K562 (cell line): ENCODE results near the gene CCDC27. TPM values are rescaled to one million over a fixed set of nuclear protein-coding genes. Genes with fewer than 3 reads are reported as not detected.

Experiments used
- ATAC-seq: fragments of 200-7000 bp; cut with Tn5 transposase; 3 replicates; pipeline ENCODE4 v1.9.1; 2020; ENCODE audit warnings: moderate library complexity
- BruUV-seq: library from RNA; stranded (reverse); fragments of 400-500 nt; replicated peaks from 2 replicates; lab custom pipeline; 2021; lab: Mats Ljungman, UMichigan
- CTCF ChIA-PET: fragments of 300-600 bp; formaldehyde crosslinking; extraction: SDS; loops from one replicate; lab custom pipeline; 2021; ENCODE audit warnings: low intra/inter-chr PET ratio; lab: Yijun Ruan, JAX
- POLR2A ChIA-PET: fragments of 300-600, 350-650 bp; sonication (Branson Sonifier 250); formaldehyde crosslinking; extraction: SDS; loops from one replicate; lab custom pipeline; 2021; ENCODE audit warnings: antibody characterized with exemption, inconsistent platforms; lab: Yijun Ruan, JAX
- DNase-seq, 4 experiments: peaks; one replicate each; pipeline versions ENCODE4 v3.0.0 to v3.0.0-alpha.2; 2011 to 2018; ENCODE audit warnings: low spot score in 3 of 4, mixed read lengths in 3 of 4; ENCODE audit errors: extremely low read depth in 1 of 4
- FAIRE-seq: peaks from 2 replicates; lab custom pipeline; 2011; peaks lifted over from hg19 to GRCh38; lab: Jason Lieb, UNC
- H2AFZ ChIP-seq: 2 replicates; pipeline ENCODE4 v1.6.0; 2011; ENCODE audit warnings: low read depth, low read length, control low read depth, inconsistent platforms
- H3K27ac ChIP-seq: fragments of 200-600 bp; 3 replicates; pipeline ENCODE4 v1.8.0; 2011; ENCODE audit warnings: low read depth, mild to moderate bottlenecking, control low read depth, inconsistent platforms, low read length, moderate library complexity, mixed read lengths; ENCODE audit errors: extremely low read depth
- H3K27me3 ChIP-seq, 2 experiments: fragments of 300-600 bp in 1 of 2; 2 replicates in 1 of 2; 3 replicates in 1 of 2; pipeline versions ENCODE4 v1.6.0 to v1.8.0; 2011; ENCODE audit warnings: inconsistent platforms in 2 of 2, low read length in 2 of 2, mild to moderate bottlenecking in 1 of 2, mixed read lengths in 1 of 2, moderate library complexity in 1 of 2; ENCODE audit not compliant: control insufficient read depth in 2 of 2, insufficient read depth in 2 of 2
- H3K36me3 ChIP-seq: fragments of 300-600 bp; 3 replicates; pipeline ENCODE4 v1.8.0; 2011; ENCODE audit warnings: mild to moderate bottlenecking, low read length, inconsistent platforms; ENCODE audit not compliant: control insufficient read depth, insufficient read depth
- H3K4me1 ChIP-seq, 2 experiments: fragments of 200-600 bp in 1 of 2; replicated peaks in 1 of 2; 2 replicates in 1 of 2; 3 replicates in 1 of 2; pipeline versions ENCODE4 v1.5.1 to v1.8.0; 2011; ENCODE audit warnings: inconsistent platforms in 2 of 2, low read length in 2 of 2, mild to moderate bottlenecking in 1 of 2, mixed read lengths in 1 of 2, moderate library complexity in 1 of 2; ENCODE audit not compliant: control insufficient read depth in 2 of 2, insufficient read depth in 2 of 2
- H3K4me2 ChIP-seq: 2 replicates; pipeline ENCODE4 v1.6.1; 2011; ENCODE audit warnings: low read length, control low read depth, inconsistent platforms, mixed read lengths; ENCODE audit not compliant: insufficient read depth
- H3K4me3 ChIP-seq: fragments of 200-600 bp; sonication (generic), shearing (Covaris generic); 2 replicates; pipeline ENCODE4 v1.5.1; 2016; ENCODE audit warnings: control low read depth, inconsistent platforms
- H3K79me2 ChIP-seq: fragments of 200-600 bp; 3 replicates; pipeline ENCODE4 v1.8.0; 2011; ENCODE audit warnings: low read length, inconsistent platforms; ENCODE audit not compliant: control insufficient read depth, insufficient read depth
- H3K9ac ChIP-seq, 2 experiments: 2 replicates each; pipeline versions ENCODE4 v1.6.0 to v1.6.1; 2011; ENCODE audit warnings: low read depth in 2 of 2, low read length in 2 of 2, control low read depth in 1 of 2, inconsistent platforms in 1 of 2, mild to moderate bottlenecking in 1 of 2, mixed read lengths in 1 of 2; ENCODE audit not compliant: insufficient read depth in 1 of 2
- H3K9me1 ChIP-seq: one replicate; pipeline ENCODE4 v1.6.0; 2011; ENCODE audit warnings: inconsistent platforms, mild to moderate bottlenecking, low read length, moderate library complexity; ENCODE audit not compliant: control insufficient read depth, insufficient read depth
- H3K9me3 ChIP-seq: replicated peaks from 2 replicates; pipeline ENCODE4 v1.5.1; 2011; ENCODE audit warnings: low read depth, low read length, inconsistent platforms; ENCODE audit not compliant: control insufficient read depth, insufficient read depth
- H4K20me1 ChIP-seq: replicated peaks from 2 replicates; pipeline ENCODE4 v1.6.1; 2011; ENCODE audit warnings: low read length, inconsistent platforms, mixed read lengths; ENCODE audit not compliant: control insufficient read depth, insufficient read depth
- CBX3 ChIP-seq, 2 experiments: IDR thresholded peaks; 1 replicate in 1 of 2; 2 replicates in 1 of 2; pipeline ENCODE4 v1.6.1; 2012; ENCODE audit warnings: inconsistent platforms in 2 of 2, low read length in 2 of 2, borderline replicate concordance in 1 of 2, control low read depth in 1 of 2
- ELF4 ChIP-seq: fragments of 450-650 bp; formaldehyde crosslinking; IDR thresholded peaks from 2 replicates; pipeline ENCODE4 v1.4.0; 2022; ENCODE audit warnings: missing genetic modification characterization
- GTF2F1 ChIP-seq: IDR thresholded peaks from 2 replicates; pipeline ENCODE4 v1.6.1; 2011; ENCODE audit warnings: low read depth, low read length, improper control_type of control experiment
- LCOR ChIP-seq: sonication (generic); formaldehyde crosslinking; IDR thresholded peaks from 2 replicates; pipeline ENCODE4 v1.8.0; 2022; ENCODE audit warnings: mild to moderate bottlenecking, missing genetic modification reagents
- LEF1 ChIP-seq: fragments of 450-650 bp; IDR thresholded peaks from 2 replicates; pipeline ENCODE4 v1.6.1; 2016; ENCODE audit warnings: mild to moderate bottlenecking
- MAZ ChIP-seq, 2 experiments: fragments of 450-650 bp in 1 of 2; sonication (generic) in 1 of 2; formaldehyde crosslinking; IDR thresholded peaks in 1 of 2; conservative IDR thresholded peaks in 1 of 2; 2 replicates each; pipeline versions ENCODE4 v1.4.0 to v1.5.0; 2020; ENCODE audit warnings: mild to moderate bottlenecking in 1 of 2, missing genetic modification reagents in 1 of 2
- NR4A1 ChIP-seq, 2 experiments: fragments of 250-450 bp in 1 of 2; fragments of 450-650 bp in 1 of 2; sonication (Bioruptor Pico) in 1 of 2; IDR thresholded peaks; 2 replicates each; pipeline versions ENCODE4 v1.4.0 to v1.6.1; 2016 to 2020; ENCODE audit warnings: mild to moderate bottlenecking in 2 of 2, missing compliant biosample characterization in 1 of 2, missing genetic modification characterization in 1 of 2, moderate library complexity in 1 of 2
- PCBP1 ChIP-seq: fragments of 200-400 bp; formaldehyde crosslinking; IDR thresholded peaks from 2 replicates; pipeline ENCODE4 v1.6.1; 2018; ENCODE audit warnings: mild to moderate bottlenecking, low read depth, low read length; ENCODE audit not compliant: poor library complexity, severe bottlenecking
- RBM39 ChIP-seq: fragments of 200-400 bp; formaldehyde crosslinking; optimal IDR thresholded peaks from 2 replicates; pipeline ENCODE3; 2018; ENCODE audit warnings: low read depth, low read length
- TCF3 ChIP-seq: sonication (generic); formaldehyde crosslinking; IDR thresholded peaks from 2 replicates; pipeline ENCODE4 v1.4.0; 2020; ENCODE audit warnings: mild to moderate bottlenecking, missing genetic modification reagents
- TEAD4 ChIP-seq, 2 experiments: sonication (generic) in 1 of 2; formaldehyde crosslinking in 1 of 2; IDR thresholded peaks; 2 replicates each; pipeline versions ENCODE4 v1.6.1 to v1.8.0; 2012 to 2022; ENCODE audit warnings: borderline replicate concordance in 1 of 2, inconsistent platforms in 1 of 2, low read length in 1 of 2, mild to moderate bottlenecking in 1 of 2, missing genetic modification reagents in 1 of 2
- ZFP1 ChIP-seq: fragments of 450-650 bp; formaldehyde crosslinking; IDR thresholded peaks from 2 replicates; pipeline ENCODE4 v1.4.0; 2020; ENCODE audit warnings: mild to moderate bottlenecking, mixed read lengths
- ZNF124 ChIP-seq: sonication (generic); formaldehyde crosslinking; IDR thresholded peaks from 2 replicates; pipeline ENCODE4 v1.8.1; 2022; ENCODE audit warnings: missing genetic modification reagents
- ZNF165 ChIP-seq: fragments of 250-450 bp; sonication (Bioruptor Pico); IDR thresholded peaks from 2 replicates; pipeline ENCODE4 v1.4.0; 2020; ENCODE audit warnings: borderline replicate concordance
- ZNF551 ChIP-seq: fragments of 250-450 bp; sonication (Bioruptor Pico); IDR thresholded peaks from 2 replicates; pipeline ENCODE4 v1.5.0; 2021; ENCODE audit warnings: mild to moderate bottlenecking, moderate library complexity
- ZNF699 ChIP-seq: fragments of 250-450 bp; sonication (Bioruptor Pico); IDR thresholded peaks from 2 replicates; pipeline ENCODE4 v1.8.0; 2021; ENCODE audit warnings: mild to moderate bottlenecking, moderate library complexity; ENCODE audit not compliant: insufficient replicate concordance
- WGBS: fragments of 100-300 bp; shearing (Covaris generic); methylation state at CpG from one replicate; pipeline ENCODE4 v1.1.6; 2016; ENCODE audit warnings: low coverage, mixed read lengths; ENCODE audit not compliant: insufficient coverage; ENCODE audit errors: missing lambda C conversion rate; 5-methylcytosine and 5-hydroxymethylcytosine counted together
- in situ Hi-C: fragments of 300-500 bp; cut with MboI; formaldehyde crosslinking; loops from 4 replicates; pipeline ENCODE4 v1.15.0; 2018; ENCODE audit warnings: inconsistent platforms, mixed read lengths
- intact Hi-C: fragments of 100-400 bp; cut with micrococcal nuclease; formaldehyde crosslinking; loops from 2 replicates; pipeline ENCODE4 v1.14.2; 2022
- polyA plus RNA-seq, 8 experiments: library from polyadenylated mRNA; depleted of rRNA in 4 of 8; stranded (reverse) in 5 of 8; unstranded in 3 of 8; fragments of >200 nt; fragmentation: Nextera tagmentation in 2 of 8; fragmentation: Illumina TruSeq in 1 of 8; extraction: Ambion mirVana in 2 of 8; extraction: Trizol in 1 of 8; gene quantifications; 2 replicates each; pipeline versions ENCODE4 v1.2.1 to v1.2.3, GENCODE V29; 2011 to 2014; ENCODE audit warnings: inconsistent platforms in 1 of 8, missing spikeins in 1 of 8
- total RNA-seq, 7 experiments: library from RNA; depleted of rRNA in 6 of 7; stranded (reverse); fragments of >200 nt in 6 of 7; fragmentation: Illumina TruSeq in 2 of 7; extraction: Trizol in 2 of 7; gene quantifications; 2 replicates each; pipeline versions ENCODE4 v1.2.1 to v1.2.3, GENCODE V29; 2011 to 2021; ENCODE audit warnings: low replicate concordance in 1 of 7
- TF ChIP-seq, protein P1 (sequence below): IDR thresholded peaks from 3 replicates; pipeline ENCODE4 v1.6.1; 2011; ENCODE audit warnings: borderline replicate concordance, mild to moderate bottlenecking; ENCODE audit not compliant: insufficient read length, insufficient read depth
- TF ChIP-seq, protein P2 (sequence below): fragments of 450-650 bp; formaldehyde crosslinking; IDR thresholded peaks from 2 replicates; pipeline ENCODE4 v1.4.0; 2020; ENCODE audit warnings: mild to moderate bottlenecking, moderate library complexity

The CCDC27 gene
- total and polyA plus RNA-seq, 9 of the 15 experiments (the other 6 are each of a cell fraction or from before 2014, with no cell fraction given): 0.01 to 0.04 TPM; not detected in 7

DNA sequence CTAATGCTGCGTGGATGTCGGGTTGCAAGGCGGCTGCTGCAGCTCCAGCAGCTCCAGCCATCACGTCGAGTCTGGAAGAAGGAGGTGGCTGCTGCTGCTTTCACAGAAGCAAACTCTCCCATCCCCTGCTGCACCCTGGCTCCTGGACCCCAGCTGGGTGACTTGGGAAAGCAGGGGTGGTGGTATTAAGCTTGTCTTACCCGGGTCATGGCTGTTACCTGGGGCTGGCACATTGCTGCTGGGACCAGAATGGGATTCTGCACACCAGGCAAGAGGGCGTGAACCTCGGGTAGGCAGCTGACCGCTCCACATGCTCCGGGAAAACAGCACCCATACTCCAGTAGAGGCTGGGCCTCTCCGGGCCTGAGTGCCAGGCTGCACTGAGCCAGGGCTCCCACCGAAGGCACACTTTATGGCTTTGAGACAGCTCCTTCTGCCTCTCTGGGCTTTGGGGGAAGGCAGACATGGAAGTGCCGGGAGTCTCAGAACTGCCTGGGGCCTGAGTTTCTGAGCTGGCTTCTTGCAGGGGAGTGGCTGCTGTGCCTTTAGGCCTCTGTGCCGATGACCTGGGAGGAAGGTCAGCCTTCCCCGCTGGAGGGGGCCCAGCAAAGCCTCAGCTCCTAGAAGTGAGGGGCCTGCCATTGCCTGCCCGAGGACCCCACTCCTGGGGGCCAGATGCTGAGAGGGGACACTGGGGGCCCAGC lies 21.5 kb downstream of the CCDC27 start:
- Histone ChIP-seq H3K9ac (peak overlapping the region; percentile 66 to 94), H3K79me2 (peaks cover 38% of the 10 kb centered on the region), H3K4me3 (peak overlapping the region; percentile 65), H3K9me3 (no peaks in the 10 kb centered on the region), H4K20me1 (no peaks in the 10 kb centered on the region), H3K4me1 (peaks cover 26 to 91% of the 10 kb centered on the region in 2 experiments), H3K27me3 (no peaks in the 10 kb centered on the region), H3K4me2 (peak overlapping the region; percentile 92), H3K27ac (peak overlapping the region; percentile 66), H2AFZ (no peak overlapping the region; the same call in 1 of the 2 replicates), H3K36me3 (peaks cover 9% of the 10 kb centered on the region; the same call in 1 of the 3 replicates), H3K9me1 (peaks cover 5% of the 10 kb centered on the region)
- DNase-seq (peak in 2 of 4 experiments; percentile 61 to 80), FAIRE-seq (peak; percentile 84), ATAC-seq (peak; percentile 5)
- ChIA-PET CTCF (interaction anchor here (0.6 kb wide), 1 partner anchor 131 kb away, joined by 5 read pairs; no protein-coding TSS in a partner anchor), POLR2A (interaction anchor here (0.5 to 2.0 kb wide), 11 partner anchors 11 to 125 kb away, joined by 3 to 7 read pairs (median 3); partner anchors contain the start of gene LRRC47)
- intact Hi-C loops: loop anchor here (2.0 kb wide), 3 partner anchors 27 to 127 kb away; partner anchors contain the start of gene C1orf174
- no TSS peak for BruUV-seq
- in situ Hi-C loops: no loop called here
- 4% methylated on average over 16 of the region's 16 CpGs for WGBS
- TF ChIP-seq, protein P1, sequence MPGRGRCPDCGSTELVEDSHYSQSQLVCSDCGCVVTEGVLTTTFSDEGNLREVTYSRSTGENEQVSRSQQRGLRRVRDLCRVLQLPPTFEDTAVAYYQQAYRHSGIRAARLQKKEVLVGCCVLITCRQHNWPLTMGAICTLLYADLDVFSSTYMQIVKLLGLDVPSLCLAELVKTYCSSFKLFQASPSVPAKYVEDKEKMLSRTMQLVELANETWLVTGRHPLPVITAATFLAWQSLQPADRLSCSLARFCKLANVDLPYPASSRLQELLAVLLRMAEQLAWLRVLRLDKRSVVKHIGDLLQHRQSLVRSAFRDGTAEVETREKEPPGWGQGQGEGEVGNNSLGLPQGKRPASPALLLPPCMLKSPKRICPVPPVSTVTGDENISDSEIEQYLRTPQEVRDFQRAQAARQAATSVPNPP: no peak
- TF ChIP-seq LCOR (CRISPR knock-in tag) (no peak), MAZ (CRISPR knock-in tag; conservative IDR thresholded peaks at IDR 0.05 in 1 of 2, IDR thresholded peaks at IDR 0.05 in 1 of 2) (peak in 1 of 2 experiments; percentile 23; a peak in 1 of 4 replicates), CBX3 (IDR thresholded peaks at IDR 0.05; ENCODE audit: borderline replicate concordance in 1 of 2, low read length in 2 of 2) (no peak), ZNF551 (CRISPR knock-in tag) (no peak), ZNF165 (CRISPR knock-in tag) (0 out of 2 replicates have a peak, but pooled peaks have one; percentile 63), ZNF699 (CRISPR knock-in tag) (no peak), TCF3 (0 out of 2 replicates have a peak, but pooled peaks have one; percentile 3), ZFP1 (CRISPR knock-in tag) (peak; percentile 55; the same call in 1 of the 2 replicates), GTF2F1 (no peak), ELF4 (CRISPR knock-in tag) (0 out of 2 replicates have a peak, but pooled peaks have one; percentile 58), PCBP1 (no peak), RBM39 (peak; percentile 59), NR4A1 (CRISPR knock-in tag; IDR thresholded peaks at IDR 0.05) (no peak), NR4A1 (tag; IDR thresholded peaks at IDR 0.05) (peak; percentile 45; the same call in 1 of the 2 replicates), TEAD4 (IDR thresholded peaks at IDR 0.05; ENCODE audit: low read length) (no peak), TEAD4 (CRISPR knock-in tag; IDR thresholded peaks at IDR 0.05; ENCODE audit: borderline replicate concordance) (no peak), ZNF124 (no peak), LEF1 (0 out of 2 replicates have a peak, but pooled peaks have one; percentile 32)
- TF ChIP-seq, protein P2, sequence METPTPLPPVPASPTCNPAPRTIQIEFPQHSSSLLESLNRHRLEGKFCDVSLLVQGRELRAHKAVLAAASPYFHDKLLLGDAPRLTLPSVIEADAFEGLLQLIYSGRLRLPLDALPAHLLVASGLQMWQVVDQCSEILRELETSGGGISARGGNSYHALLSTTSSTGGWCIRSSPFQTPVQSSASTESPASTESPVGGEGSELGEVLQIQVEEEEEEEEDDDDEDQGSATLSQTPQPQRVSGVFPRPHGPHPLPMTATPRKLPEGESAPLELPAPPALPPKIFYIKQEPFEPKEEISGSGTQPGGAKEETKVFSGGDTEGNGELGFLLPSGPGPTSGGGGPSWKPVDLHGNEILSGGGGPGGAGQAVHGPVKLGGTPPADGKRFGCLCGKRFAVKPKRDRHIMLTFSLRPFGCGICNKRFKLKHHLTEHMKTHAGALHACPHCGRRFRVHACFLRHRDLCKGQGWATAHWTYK (CRISPR knock-in tag): no peak; the same call in 1 of the 2 replicates
